ENCODE measurements around the gene LRRC15.

DNA sequence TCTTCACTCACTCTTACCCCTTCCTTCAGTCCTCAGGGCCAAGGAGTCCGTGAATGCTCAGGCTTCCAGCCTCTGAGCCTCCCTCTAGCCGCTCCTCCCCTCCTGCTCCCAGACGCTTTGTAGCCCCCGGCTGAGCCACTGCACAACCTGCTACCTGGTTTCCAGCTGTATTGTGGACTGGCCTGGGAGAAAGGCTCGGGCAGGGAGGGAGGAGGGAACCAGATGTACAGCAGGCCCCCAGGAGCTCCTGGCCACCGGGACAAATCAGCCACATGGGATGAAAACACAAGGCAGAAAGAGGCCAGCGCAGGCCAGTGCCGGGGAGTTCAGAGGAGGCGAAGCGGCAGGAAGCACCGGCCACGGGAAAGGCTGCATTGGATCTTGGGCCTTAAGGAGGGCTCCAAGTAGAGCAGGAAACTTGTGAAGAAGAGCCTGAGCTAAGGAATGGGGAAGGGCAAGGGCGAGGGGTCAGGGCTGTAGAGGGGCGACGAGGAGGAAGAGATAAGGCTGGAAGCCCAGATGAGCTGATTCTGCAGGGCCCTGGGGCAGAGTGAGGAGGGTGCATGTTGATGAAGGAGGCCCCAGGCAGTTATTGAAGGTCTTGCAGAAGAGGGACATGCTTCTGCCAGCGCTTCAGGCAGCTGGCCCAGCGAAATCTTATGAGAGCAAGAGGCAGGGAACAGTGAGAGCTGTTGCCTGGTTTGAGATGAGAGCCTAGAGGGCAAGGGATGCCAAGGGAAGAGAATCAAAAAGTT, 32.8 kb downstream of the LRRC15 start:
- TF ChIP-seq, protein P1, sequence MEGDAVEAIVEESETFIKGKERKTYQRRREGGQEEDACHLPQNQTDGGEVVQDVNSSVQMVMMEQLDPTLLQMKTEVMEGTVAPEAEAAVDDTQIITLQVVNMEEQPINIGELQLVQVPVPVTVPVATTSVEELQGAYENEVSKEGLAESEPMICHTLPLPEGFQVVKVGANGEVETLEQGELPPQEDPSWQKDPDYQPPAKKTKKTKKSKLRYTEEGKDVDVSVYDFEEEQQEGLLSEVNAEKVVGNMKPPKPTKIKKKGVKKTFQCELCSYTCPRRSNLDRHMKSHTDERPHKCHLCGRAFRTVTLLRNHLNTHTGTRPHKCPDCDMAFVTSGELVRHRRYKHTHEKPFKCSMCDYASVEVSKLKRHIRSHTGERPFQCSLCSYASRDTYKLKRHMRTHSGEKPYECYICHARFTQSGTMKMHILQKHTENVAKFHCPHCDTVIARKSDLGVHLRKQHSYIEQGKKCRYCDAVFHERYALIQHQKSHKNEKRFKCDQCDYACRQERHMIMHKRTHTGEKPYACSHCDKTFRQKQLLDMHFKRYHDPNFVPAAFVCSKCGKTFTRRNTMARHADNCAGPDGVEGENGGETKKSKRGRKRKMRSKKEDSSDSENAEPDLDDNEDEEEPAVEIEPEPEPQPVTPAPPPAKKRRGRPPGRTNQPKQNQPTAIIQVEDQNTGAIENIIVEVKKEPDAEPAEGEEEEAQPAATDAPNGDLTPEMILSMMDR (IDR thresholded peaks at IDR 0.05; ENCODE audit: insufficient read depth, low read length, poor library complexity, severe bottlenecking): no peak
- TF ChIP-seq EZH2phosphoT487 (conservative IDR thresholded peaks at IDR 0.05; ENCODE audit: low read length): no peak
